Measurements from ENCODE around the gene KIF25. TPM values are rescaled to one million over a fixed set of nuclear protein-coding genes. Genes with fewer than 3 reads are reported as not detected.
"Not testable (repeated sequence)": the region's sequence is repeated elsewhere in the genome, so short reads cannot be mapped to it uniquely, and the experiment has no call there.

Gene KIF25
- total RNA-seq, 3 donors from 2014 or later = 0.66 TPM; not detected in 2

DNA sequence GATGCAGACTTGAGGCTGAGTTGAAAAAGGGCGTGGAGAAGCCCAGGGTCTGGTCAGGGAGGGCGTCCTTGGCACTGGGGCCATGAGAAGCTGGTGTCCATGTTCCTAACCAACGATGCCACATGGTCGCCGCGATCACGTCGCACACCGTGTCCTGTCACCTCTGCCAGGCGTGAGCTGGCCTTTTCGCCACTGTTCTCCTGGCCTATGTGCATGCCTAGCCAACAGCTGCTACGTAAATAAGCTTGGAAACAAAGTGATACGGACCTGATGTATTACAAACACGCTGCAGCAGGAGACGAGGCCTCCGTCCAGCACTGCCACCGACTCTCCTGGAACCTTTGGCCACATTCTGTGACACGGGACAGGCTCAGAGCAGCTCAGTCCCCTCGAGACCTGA, 22.0 kb upstream of the KIF25 start:
- no peak overlapping the region for H3K4me3 ChIP-seq
- no peaks in the 10 kb centered on the region for H3K9me3 ChIP-seq
- H3K27me3 ChIP-seq = no peaks in the 10 kb centered on the region
- H3K36me3 ChIP-seq = no peaks in the 10 kb centered on the region
- TF ChIP-seq POLR2AphosphoS5 (IDR thresholded peaks at IDR 0.05) (no peak), POLR2A (IDR thresholded peaks at IDR 0.05) (no peak)
- TF ChIP-seq, protein P1, sequence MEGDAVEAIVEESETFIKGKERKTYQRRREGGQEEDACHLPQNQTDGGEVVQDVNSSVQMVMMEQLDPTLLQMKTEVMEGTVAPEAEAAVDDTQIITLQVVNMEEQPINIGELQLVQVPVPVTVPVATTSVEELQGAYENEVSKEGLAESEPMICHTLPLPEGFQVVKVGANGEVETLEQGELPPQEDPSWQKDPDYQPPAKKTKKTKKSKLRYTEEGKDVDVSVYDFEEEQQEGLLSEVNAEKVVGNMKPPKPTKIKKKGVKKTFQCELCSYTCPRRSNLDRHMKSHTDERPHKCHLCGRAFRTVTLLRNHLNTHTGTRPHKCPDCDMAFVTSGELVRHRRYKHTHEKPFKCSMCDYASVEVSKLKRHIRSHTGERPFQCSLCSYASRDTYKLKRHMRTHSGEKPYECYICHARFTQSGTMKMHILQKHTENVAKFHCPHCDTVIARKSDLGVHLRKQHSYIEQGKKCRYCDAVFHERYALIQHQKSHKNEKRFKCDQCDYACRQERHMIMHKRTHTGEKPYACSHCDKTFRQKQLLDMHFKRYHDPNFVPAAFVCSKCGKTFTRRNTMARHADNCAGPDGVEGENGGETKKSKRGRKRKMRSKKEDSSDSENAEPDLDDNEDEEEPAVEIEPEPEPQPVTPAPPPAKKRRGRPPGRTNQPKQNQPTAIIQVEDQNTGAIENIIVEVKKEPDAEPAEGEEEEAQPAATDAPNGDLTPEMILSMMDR (IDR thresholded peaks at IDR 0.05) = no peak
- no peaks in the 10 kb centered on the region for H3K4me1 ChIP-seq
- intact Hi-C loops (cut with DNase I; ENCODE audit: low total_unique reads) = no loop called here
- H3K27ac ChIP-seq = no peak overlapping the region
- DNase-seq (ENCODE audit: low spot score in 2 of 2) = no peak

DNA sequence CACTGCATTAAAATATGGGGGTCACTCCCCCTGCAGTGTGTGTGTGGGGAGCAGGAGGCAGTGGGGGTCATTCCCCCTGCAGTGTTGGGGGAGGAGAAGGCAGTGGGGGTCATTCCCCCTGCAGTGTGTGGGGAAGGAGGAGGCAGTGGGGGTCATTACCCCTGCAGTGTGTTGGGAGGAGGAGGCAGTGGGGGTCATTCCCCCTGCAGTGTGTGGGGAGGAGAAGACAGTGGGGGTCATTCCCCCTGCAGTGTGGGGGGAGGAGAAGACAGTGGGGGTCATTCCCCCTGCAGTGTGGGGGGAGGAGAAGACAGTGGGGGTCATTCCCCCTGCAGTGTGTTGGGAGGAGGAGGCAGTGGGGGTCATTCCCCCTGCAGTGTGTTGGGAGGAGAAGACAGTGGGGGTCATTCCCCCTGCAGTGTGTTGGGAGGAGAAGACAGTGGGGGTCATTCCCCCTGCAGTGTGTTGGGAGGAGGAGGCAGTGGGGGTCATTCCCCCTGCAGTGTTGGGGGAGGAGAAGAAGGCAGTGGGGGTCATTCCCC, 21.3 kb upstream of the KIF25 start:
- H3K27ac ChIP-seq; H3K27me3 ChIP-seq; H3K4me3 ChIP-seq; H3K4me1 ChIP-seq; H3K36me3 ChIP-seq; DNase-seq (ENCODE audit: low spot score in 2 of 2); intact Hi-C loops (cut with DNase I; ENCODE audit: low total_unique reads); H3K9me3 ChIP-seq: not testable (repeated sequence)

DNA sequence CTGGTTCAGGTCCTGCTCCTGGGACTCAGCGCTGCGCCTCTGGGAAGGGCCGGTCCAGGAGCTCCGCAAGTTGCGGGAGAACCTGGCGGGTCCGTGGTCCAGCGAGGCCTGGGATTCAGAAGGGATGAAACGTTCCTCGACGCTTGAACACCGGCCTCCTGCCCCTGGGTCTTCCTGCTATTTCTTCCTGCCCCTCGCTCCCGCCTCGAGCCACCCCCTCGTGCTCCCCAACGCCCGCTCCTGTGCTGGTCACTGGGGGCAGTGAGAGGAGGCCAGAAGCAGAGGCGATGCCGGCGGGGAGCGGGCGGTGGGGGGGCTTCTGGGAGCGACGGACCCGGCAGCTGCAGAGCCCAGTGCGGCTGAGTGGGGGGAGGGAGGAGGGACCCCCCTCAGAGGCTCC, 20.8 kb upstream of the KIF25 start:
- no peaks in the 10 kb centered on the region for H3K9me3 ChIP-seq
- intact Hi-C loops (cut with DNase I; ENCODE audit: low total_unique reads) = no loop called here
- DNase-seq (ENCODE audit: low spot score in 2 of 2) = no peak
- TF ChIP-seq POLR2AphosphoS5 (IDR thresholded peaks at IDR 0.05) (no peak), POLR2A (IDR thresholded peaks at IDR 0.05) (no peak)
- TF ChIP-seq, protein P1 (IDR thresholded peaks at IDR 0.05) = no peak
- no peak overlapping the region for H3K4me3 ChIP-seq
- H3K4me1 ChIP-seq = no peaks in the 10 kb centered on the region
- no peaks in the 10 kb centered on the region for H3K36me3 ChIP-seq
- no peak overlapping the region for H3K27ac ChIP-seq
- H3K27me3 ChIP-seq = no peaks in the 10 kb centered on the region

DNA sequence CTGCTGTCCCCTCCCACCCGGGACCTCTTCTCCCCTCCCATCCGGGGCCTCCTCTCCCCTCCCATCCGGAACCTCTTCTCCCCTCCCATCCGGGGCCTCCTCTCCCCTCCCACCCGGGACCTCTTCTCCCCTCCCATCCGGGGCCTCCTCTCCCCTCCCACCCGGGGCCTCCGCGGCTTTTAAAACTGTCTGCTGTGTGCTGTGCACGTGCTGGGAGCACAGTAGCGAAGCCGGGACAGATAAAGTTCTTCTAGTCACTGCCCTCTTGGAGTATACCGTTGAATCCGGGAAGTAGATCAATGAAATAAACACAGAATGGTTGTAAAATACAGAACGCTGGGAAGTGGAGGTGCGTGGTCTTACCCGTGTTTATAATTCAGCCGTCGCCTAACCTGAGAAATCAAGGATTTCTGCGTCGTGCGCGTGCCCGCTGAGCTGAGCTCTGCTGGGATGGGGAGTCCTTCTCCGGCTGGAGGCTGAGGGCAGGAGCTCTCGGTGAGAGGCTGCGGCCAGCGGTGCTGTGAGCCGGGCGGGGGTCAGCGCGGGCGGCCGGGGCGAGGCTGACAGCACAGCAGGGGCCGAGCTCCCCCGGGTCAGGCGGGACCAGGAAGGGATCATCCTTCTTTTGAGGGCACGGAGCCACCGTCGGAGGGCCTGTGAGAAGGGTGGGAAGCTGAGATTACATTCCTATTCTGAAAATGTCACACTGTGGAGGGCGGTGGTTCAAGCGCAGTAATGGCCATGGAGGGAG, 19.6 kb upstream of the KIF25 start:
- H3K27me3 ChIP-seq = no peaks in the 10 kb centered on the region
- TF ChIP-seq POLR2A (IDR thresholded peaks at IDR 0.05) (no peak), POLR2AphosphoS5 (IDR thresholded peaks at IDR 0.05) (no peak)
- TF ChIP-seq, protein P1 (IDR thresholded peaks at IDR 0.05) = no peak
- no peaks in the 10 kb centered on the region for H3K4me1 ChIP-seq
- H3K4me3 ChIP-seq = no peak overlapping the region
- no peaks in the 10 kb centered on the region for H3K9me3 ChIP-seq
- intact Hi-C loops (cut with DNase I; ENCODE audit: low total_unique reads) = no loop called here
- no peak for DNase-seq (ENCODE audit: low spot score in 2 of 2)
- no peak overlapping the region for H3K27ac ChIP-seq
- H3K36me3 ChIP-seq = no peaks in the 10 kb centered on the region

DNA sequence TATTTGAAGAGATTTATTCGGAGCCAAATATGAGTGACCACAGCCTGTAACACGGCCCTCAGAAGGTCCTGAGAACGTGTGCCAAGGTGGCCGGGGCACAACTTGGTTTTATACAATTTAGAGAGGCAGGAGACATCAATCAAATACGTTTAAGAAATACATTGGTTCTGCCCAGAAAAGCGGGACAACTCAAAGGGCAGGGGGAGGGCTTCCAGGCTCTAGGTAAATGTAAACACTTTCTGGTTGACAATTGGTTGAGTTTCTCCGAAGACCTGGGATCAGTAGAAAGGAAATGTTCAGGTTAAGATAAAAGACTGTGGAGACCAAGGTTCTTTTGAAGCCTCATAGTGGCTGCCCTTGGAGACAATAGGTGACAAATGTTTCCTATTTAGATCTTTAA, 18.9 kb upstream of the KIF25 start:
- Histone ChIP-seq H3K27ac (no peak overlapping the region), H3K4me3 (no peak overlapping the region), H3K27me3 (no peaks in the 10 kb centered on the region), H3K9me3 (no peaks in the 10 kb centered on the region), H3K4me1 (no peaks in the 10 kb centered on the region), H3K36me3 (no peaks in the 10 kb centered on the region)
- TF ChIP-seq POLR2AphosphoS5 (IDR thresholded peaks at IDR 0.05) (no peak), POLR2A (IDR thresholded peaks at IDR 0.05) (no peak)
- TF ChIP-seq, protein P1 (IDR thresholded peaks at IDR 0.05) = no peak
- intact Hi-C loops (cut with DNase I; ENCODE audit: low total_unique reads) = no loop called here
- no peak for DNase-seq (ENCODE audit: low spot score in 2 of 2)

Measured in breast epithelium (tissue), 4 donors.